ENCODE results near the gene CFAP77. TPM values are rescaled to one million over a fixed set of nuclear protein-coding genes. Genes with fewer than 3 reads are reported as not detected.

Gene CFAP77
- total RNA-seq, 1 donor from 2014 or later = not detected

GRCh38 chr9:132441404-132441803, 31.4 kb downstream of the CFAP77 start:
- intact Hi-C loops (cut with micrococcal nuclease) = no loop called here
- peaks cover 20% of the 10 kb centered on the region for H3K27me3 Mint-ChIP-seq (ENCODE audit: low read depth)

DNA sequence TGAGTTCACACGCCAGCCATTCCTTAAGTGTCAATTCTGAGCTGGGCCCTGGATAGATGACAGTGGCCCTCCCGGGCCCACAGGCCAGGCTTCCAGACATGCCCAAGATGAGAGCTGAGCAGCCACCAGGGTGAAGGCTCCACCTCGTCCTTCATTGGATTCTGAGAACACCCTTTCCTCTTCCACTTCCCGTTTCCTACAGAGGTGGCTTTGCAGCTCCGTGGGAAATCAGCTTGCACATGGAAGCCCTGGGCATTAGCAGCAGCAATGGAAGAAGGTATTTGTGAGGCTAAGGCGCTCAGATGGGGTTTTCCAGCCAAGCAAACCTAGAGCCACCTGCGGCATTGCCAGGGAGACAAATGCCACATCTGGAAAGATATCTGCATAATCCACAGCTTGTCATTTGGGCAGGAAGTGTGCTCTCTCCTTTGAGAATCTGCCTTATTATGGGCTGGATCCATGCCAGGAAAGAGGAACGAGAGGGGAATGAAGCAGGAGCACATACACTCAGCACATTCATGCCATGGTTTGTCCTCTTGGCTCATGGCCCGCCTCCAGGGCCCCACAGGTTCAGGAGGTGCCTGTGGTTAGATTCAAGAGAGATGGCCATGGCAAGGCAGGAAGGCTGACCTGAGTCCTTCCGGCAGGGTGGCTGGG, 34.1 kb downstream of the CFAP77 start:
- Mint-ChIP-seq H3K4me3 (ENCODE audit: low read depth) (no peak overlapping the region), H3K27ac (no peak overlapping the region), H3K27me3 (ENCODE audit: low read depth) (peaks cover 15% of the 10 kb centered on the region), H3K36me3 (ENCODE audit: low read depth) (no peaks in the 10 kb centered on the region), H3K4me1 (ENCODE audit: low read depth) (no peaks in the 10 kb centered on the region), H3K9me3 (no peaks in the 10 kb centered on the region)
- intact Hi-C loops (cut with micrococcal nuclease) = no loop called here
- no peak for DNase-seq (ENCODE audit: low spot score)

More at GRCh38 chr9:132441404-132441803, 31.4 kb downstream of the CFAP77 start:
- DNase-seq (ENCODE audit: low spot score) = no peak
- H3K27ac Mint-ChIP-seq = no peak overlapping the region
- H3K4me3 Mint-ChIP-seq (ENCODE audit: low read depth) = no peak overlapping the region
- no peaks in the 10 kb centered on the region for H3K9me3 Mint-ChIP-seq
- H3K4me1 Mint-ChIP-seq (ENCODE audit: low read depth) = no peaks in the 10 kb centered on the region
- no peaks in the 10 kb centered on the region for H3K36me3 Mint-ChIP-seq (ENCODE audit: low read depth)

DNA sequence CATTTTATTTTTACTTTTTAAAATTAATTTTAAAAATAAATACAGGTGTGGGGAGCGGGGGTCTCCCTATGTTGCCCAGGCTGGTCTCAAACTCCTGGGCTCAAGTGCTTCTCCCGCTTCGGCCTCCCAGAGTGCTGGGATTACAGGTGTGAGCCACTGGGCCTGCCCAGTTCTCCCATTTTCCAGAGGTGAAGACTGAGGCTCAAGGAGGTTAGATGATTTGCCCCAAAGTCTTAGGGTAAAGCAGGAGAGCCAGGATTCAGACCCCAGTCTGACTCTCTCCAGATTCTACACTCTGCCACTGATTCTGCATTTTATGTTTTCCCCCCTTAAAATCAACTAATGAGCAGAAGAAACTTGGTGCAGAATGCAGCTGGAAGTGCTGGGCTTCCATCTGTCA, 36.9 kb downstream of the CFAP77 start:
- peaks cover 10% of the 10 kb centered on the region for H3K27me3 Mint-ChIP-seq (ENCODE audit: low read depth)
- no peaks in the 10 kb centered on the region for H3K36me3 Mint-ChIP-seq (ENCODE audit: low read depth)
- peaks cover 4% of the 10 kb centered on the region for H3K4me1 Mint-ChIP-seq (ENCODE audit: low read depth)
- intact Hi-C loops (cut with micrococcal nuclease) = no loop called here
- no peaks in the 10 kb centered on the region for H3K9me3 Mint-ChIP-seq
- DNase-seq (ENCODE audit: low spot score) = no peak
- H3K4me3 Mint-ChIP-seq (ENCODE audit: low read depth) = no peak overlapping the region
- no peak overlapping the region for H3K27ac Mint-ChIP-seq

GRCh38 chr9:132447346-132447745, 37.3 kb downstream of the CFAP77 start:
- no peaks in the 10 kb centered on the region for H3K36me3 Mint-ChIP-seq (ENCODE audit: low read depth)
- H3K4me1 Mint-ChIP-seq (ENCODE audit: low read depth) = peaks cover 4% of the 10 kb centered on the region
- intact Hi-C loops (cut with micrococcal nuclease) = no loop called here
- H3K27ac Mint-ChIP-seq = no peak overlapping the region
- no peak for DNase-seq (ENCODE audit: low spot score)
- H3K4me3 Mint-ChIP-seq (ENCODE audit: low read depth) = no peak overlapping the region
- no peaks in the 10 kb centered on the region for H3K9me3 Mint-ChIP-seq
- H3K27me3 Mint-ChIP-seq (ENCODE audit: low read depth) = peaks cover 8% of the 10 kb centered on the region

- Mint-ChIP-seq H3K4me3 (ENCODE audit: low read depth) (no peak overlapping the region), H3K27me3 (ENCODE audit: low read depth) (peaks cover 4% of the 10 kb centered on the region), H3K36me3 (ENCODE audit: low read depth) (no peaks in the 10 kb centered on the region), H3K9me3 (no peaks in the 10 kb centered on the region), H3K27ac (no peak overlapping the region), H3K4me1 (ENCODE audit: low read depth) (peaks cover 4% of the 10 kb centered on the region)
- DNase-seq (ENCODE audit: low spot score) = no peak
- intact Hi-C loops (cut with micrococcal nuclease) = no loop called here
Measured at GRCh38 chr9:132447902-132448301, 37.9 kb downstream of the CFAP77 start.

- intact Hi-C loops (cut with micrococcal nuclease) = no loop called here
- Mint-ChIP-seq H3K4me3 (ENCODE audit: low read depth) (no peak overlapping the region), H3K27ac (no peak overlapping the region), H3K36me3 (ENCODE audit: low read depth) (no peaks in the 10 kb centered on the region), H3K4me1 (ENCODE audit: low read depth) (peaks cover 4% of the 10 kb centered on the region), H3K9me3 (no peaks in the 10 kb centered on the region), H3K27me3 (ENCODE audit: low read depth) (peaks cover 4% of the 10 kb centered on the region)
- no peak for DNase-seq (ENCODE audit: low spot score)
Measured at GRCh38 chr9:132451276-132451675, 41.3 kb downstream of the CFAP77 start.

GRCh38 chr9:132456241-132456640, 46.2 kb downstream of the CFAP77 start:
- intact Hi-C loops (cut with micrococcal nuclease) = no loop called here
- no peak for DNase-seq (ENCODE audit: low spot score)
- Mint-ChIP-seq H3K9me3 (no peaks in the 10 kb centered on the region), H3K36me3 (ENCODE audit: low read depth) (no peaks in the 10 kb centered on the region), H3K27ac (no peak overlapping the region), H3K27me3 (ENCODE audit: low read depth) (peaks cover 5% of the 10 kb centered on the region), H3K4me3 (ENCODE audit: low read depth) (no peak overlapping the region), H3K4me1 (ENCODE audit: low read depth) (peaks cover 2% of the 10 kb centered on the region)

- intact Hi-C loops (cut with micrococcal nuclease) = no loop called here
- Mint-ChIP-seq H3K27me3 (ENCODE audit: low read depth) (peaks cover 3% of the 10 kb centered on the region), H3K36me3 (ENCODE audit: low read depth) (no peaks in the 10 kb centered on the region), H3K4me1 (ENCODE audit: low read depth) (no peaks in the 10 kb centered on the region), H3K4me3 (ENCODE audit: low read depth) (no peak overlapping the region), H3K27ac (no peak overlapping the region), H3K9me3 (no peaks in the 10 kb centered on the region)
- no peak for DNase-seq (ENCODE audit: low spot score)
Measured at GRCh38 chr9:132457504-132458236, 47.7 kb downstream of the CFAP77 start.

GRCh38 chr9:132458432-132458831, 48.4 kb downstream of the CFAP77 start:
- intact Hi-C loops (cut with micrococcal nuclease) = no loop called here
- Mint-ChIP-seq H3K36me3 (ENCODE audit: low read depth) (no peaks in the 10 kb centered on the region), H3K4me3 (ENCODE audit: low read depth) (no peak overlapping the region), H3K4me1 (ENCODE audit: low read depth) (no peaks in the 10 kb centered on the region), H3K27ac (no peak overlapping the region), H3K9me3 (no peaks in the 10 kb centered on the region), H3K27me3 (ENCODE audit: low read depth) (peaks cover 3% of the 10 kb centered on the region)
- DNase-seq (ENCODE audit: low spot score) = no peak

- no peak for DNase-seq (ENCODE audit: low spot score)
- intact Hi-C loops (cut with micrococcal nuclease) = no loop called here
- H3K27me3 Mint-ChIP-seq (ENCODE audit: low read depth) = peaks cover 3% of the 10 kb centered on the region
- H3K9me3 Mint-ChIP-seq = no peaks in the 10 kb centered on the region
- no peaks in the 10 kb centered on the region for H3K36me3 Mint-ChIP-seq (ENCODE audit: low read depth)
- H3K4me1 Mint-ChIP-seq (ENCODE audit: low read depth) = no peaks in the 10 kb centered on the region
- H3K4me3 Mint-ChIP-seq (ENCODE audit: low read depth) = no peak overlapping the region
- no peak overlapping the region for H3K27ac Mint-ChIP-seq
Measured at GRCh38 chr9:132459661-132460060, 49.6 kb downstream of the CFAP77 start.

DNA sequence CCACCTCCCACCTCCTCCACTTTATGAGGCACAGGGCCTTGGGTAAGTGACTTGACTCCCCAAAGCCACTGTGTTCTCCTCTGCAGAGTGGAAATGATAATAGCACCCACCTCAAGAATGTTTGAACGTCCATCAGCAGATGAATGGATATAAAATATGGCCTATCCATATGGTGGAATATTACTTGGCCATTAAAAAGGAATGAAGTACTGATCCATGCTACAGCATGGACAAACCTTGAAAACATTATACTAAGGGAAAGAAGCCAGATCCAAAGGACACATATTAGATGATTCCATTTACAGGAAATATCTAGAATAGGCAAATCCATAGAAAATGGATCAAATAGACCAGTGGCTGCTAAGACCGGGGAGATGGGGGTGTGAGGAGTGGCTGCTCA, 50.2 kb downstream of the CFAP77 start:
- no peak overlapping the region for H3K4me3 Mint-ChIP-seq (ENCODE audit: low read depth)
- no peak overlapping the region for H3K27ac Mint-ChIP-seq
- H3K9me3 Mint-ChIP-seq = no peaks in the 10 kb centered on the region
- no peaks in the 10 kb centered on the region for H3K36me3 Mint-ChIP-seq (ENCODE audit: low read depth)
- no peak for DNase-seq (ENCODE audit: low spot score)
- H3K4me1 Mint-ChIP-seq (ENCODE audit: low read depth) = no peaks in the 10 kb centered on the region
- intact Hi-C loops (cut with micrococcal nuclease) = no loop called here
- peaks cover 6% of the 10 kb centered on the region for H3K27me3 Mint-ChIP-seq (ENCODE audit: low read depth)

DNA sequence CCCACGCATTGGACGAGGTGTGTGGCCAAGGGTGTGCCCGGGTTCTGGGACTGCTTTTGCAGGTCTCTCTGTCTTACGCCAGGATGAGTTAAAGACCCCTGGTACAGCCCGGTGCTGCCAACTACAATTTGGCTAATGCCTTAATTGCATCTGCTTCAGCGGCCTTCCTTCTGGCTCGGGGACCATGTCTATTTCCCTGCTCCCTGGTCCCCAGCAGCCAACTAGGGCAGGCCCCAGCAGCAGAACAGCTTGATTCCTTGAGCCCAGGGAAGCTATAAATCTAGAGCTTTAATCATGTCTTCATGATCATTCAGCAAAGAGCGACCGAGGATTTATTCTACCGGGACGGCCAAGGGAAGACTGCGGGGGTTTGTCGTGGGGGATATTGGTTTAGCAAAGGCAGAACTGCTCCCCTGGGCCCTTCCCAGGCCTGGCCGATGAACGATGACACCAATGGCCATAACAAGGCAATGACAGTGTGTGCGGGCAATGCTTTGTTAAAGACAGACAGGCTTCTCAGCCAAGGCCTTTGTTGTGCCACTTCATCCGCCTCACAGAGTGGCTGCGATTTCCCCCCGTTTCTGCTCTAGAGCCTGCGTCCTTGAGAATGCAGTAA, 51.4 kb downstream of the CFAP77 start:
- intact Hi-C loops (cut with micrococcal nuclease) = no loop called here
- DNase-seq (ENCODE audit: low spot score) = no peak
- H3K36me3 Mint-ChIP-seq (ENCODE audit: low read depth) = no peaks in the 10 kb centered on the region
- H3K9me3 Mint-ChIP-seq = no peaks in the 10 kb centered on the region
- H3K4me1 Mint-ChIP-seq (ENCODE audit: low read depth) = no peaks in the 10 kb centered on the region
- H3K27me3 Mint-ChIP-seq (ENCODE audit: low read depth) = peaks cover 11% of the 10 kb centered on the region
- no peak overlapping the region for H3K27ac Mint-ChIP-seq
- H3K4me3 Mint-ChIP-seq (ENCODE audit: low read depth) = no peak overlapping the region

DNA sequence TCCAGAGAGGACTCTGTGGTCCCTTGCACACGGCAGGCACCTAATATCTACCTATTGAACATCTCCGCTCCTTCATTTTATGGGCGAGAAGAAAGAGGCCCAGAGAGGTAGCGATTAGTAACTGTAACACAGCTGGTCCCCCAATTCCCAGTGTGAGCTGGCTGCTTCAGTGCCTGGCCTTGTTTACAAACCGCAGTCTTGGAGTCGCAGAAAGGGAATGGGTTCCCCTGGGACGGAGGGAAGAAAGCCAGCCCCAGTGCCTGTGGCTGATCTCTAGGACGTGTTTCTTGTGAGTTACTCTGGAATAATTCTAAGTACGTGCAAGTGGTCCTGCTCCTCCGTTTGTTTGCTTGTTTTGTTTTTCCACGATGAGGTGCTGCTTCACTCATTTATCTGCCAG, 52.0 kb downstream of the CFAP77 start:
- Mint-ChIP-seq H3K4me1 (ENCODE audit: low read depth) (no peaks in the 10 kb centered on the region), H3K27me3 (ENCODE audit: low read depth) (peaks cover 11% of the 10 kb centered on the region), H3K9me3 (no peaks in the 10 kb centered on the region), H3K36me3 (ENCODE audit: low read depth) (no peaks in the 10 kb centered on the region), H3K27ac (no peak overlapping the region), H3K4me3 (ENCODE audit: low read depth) (no peak overlapping the region)
- intact Hi-C loops (cut with micrococcal nuclease) = no loop called here
- no peak for DNase-seq (ENCODE audit: low spot score)

Measured in activated T-helper 2 cell treated with anti-CD3 and anti-CD28 coated beads, Interferon-gamma antibody, Interleukin-2, Interleukin-4, amounts not matched to agents 10 μg/mL and 5 μg/mL and 100 μg/mL, durations not matched to agents 14 hours and 24 hours and 36 hours (primary cell).